GM20000 (cell line): ENCODE results near the gene CNIH2.
"Not testable (repeated sequence)": the region's sequence is repeated elsewhere in the genome, so short reads cannot be mapped to it uniquely, and the experiment has no call there.

ENCODE experiments used
- DNase-seq: peaks from one replicate; pipeline ENCODE4 v3.0.0; 2012; ENCODE audit warnings: low spot score
- TF ChIP-seq, protein P1 (sequence below): IDR thresholded peaks from 2 replicates; pipeline ENCODE4 v1.5.1; 2012; ENCODE audit warnings: mild to moderate bottlenecking, control low read depth; ENCODE audit errors: extremely low read depth, missing control alignments

Gene CNIH2

DNA sequence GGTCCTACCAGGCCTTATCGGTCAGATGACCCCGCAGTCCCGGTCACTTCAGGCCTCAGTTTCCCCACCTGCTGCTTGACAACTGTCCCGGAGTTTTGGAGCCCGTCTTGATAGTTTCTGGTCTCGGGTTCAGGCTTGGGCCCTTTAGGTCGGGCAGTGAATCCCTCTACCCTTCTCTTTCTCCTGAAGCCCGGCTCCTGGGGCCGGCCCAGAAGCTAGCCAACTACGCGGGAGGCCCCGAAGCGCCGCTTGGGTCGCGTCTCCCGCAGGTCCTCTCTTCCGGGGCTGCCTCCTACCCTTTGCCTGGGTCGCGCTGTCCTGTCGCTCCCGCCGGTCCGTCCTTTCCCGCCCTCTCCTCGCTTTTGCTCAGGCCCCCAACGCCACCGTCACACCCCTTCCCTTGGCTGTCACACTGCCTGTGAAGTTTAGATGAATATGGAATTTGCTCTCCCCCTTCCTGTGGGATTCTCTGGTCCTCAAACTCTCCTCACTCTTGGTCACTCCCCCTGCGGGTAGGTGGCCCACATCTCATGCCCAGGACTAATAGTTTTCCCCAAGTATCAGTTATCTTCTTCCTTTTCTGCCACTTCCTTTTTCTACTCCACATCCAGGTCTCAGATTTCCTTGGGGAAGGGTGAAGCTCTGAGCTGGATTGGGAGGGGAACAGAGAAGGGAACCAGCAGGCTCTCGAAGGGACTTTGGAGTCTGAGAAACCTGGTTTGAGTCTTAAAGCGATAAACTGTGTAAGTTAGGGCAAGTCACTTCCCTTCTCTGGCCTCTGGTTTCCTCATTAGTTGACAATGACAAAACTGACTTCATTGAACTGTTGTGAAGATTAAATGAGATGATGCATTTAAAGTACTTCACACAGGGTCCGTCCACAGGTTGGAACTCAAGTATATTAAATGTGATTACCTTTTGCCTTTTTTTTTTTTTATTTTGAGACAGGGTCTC lies 8.7 kb upstream of the CNIH2 start:
- DNase-seq: peak; percentile 57

DNA sequence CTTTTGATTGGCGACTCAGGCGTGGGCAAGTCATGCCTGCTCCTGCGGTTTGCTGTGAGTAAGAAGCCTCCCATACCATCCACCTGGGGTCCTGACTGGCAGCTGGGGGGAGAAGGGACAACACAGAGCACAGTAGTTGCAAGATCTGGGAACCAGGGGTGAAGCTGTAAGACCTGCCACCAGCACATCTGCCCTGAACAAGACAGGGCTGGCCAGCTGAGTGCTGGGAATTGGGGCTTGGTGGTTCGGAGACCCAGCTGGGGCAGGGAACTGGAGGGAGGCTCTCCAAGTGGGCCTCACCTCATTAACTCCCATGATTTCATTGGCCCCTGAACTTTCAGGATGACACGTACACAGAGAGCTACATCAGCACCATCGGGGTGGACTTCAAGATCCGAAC lies 6.2 kb upstream of the CNIH2 start:
- TF ChIP-seq, protein P1, sequence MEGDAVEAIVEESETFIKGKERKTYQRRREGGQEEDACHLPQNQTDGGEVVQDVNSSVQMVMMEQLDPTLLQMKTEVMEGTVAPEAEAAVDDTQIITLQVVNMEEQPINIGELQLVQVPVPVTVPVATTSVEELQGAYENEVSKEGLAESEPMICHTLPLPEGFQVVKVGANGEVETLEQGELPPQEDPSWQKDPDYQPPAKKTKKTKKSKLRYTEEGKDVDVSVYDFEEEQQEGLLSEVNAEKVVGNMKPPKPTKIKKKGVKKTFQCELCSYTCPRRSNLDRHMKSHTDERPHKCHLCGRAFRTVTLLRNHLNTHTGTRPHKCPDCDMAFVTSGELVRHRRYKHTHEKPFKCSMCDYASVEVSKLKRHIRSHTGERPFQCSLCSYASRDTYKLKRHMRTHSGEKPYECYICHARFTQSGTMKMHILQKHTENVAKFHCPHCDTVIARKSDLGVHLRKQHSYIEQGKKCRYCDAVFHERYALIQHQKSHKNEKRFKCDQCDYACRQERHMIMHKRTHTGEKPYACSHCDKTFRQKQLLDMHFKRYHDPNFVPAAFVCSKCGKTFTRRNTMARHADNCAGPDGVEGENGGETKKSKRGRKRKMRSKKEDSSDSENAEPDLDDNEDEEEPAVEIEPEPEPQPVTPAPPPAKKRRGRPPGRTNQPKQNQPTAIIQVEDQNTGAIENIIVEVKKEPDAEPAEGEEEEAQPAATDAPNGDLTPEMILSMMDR: no peak
- no peak for DNase-seq

More for the DNA sequence above, 8.7 kb upstream of the CNIH2 start:
- TF ChIP-seq, protein P1: no peak

DNA sequence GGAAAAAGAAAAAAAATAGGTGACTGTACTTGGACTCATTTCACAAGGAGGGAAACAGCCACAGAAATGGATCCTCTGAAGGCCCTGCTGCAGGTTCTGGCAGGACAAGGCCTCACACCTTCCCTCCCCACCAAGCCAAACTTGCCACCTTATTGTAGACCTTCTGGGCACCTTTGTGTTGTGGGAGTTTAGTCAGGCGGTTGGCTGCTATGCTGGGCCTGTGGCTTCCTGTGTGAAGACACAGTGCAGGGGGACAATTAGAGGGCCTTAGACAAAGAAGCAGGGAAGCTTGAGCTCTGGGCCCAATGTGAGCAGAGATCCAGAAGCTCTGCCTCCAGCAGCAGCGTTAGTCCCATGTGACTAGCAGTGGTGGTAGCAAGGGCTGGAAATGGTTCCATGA lies 5.4 kb upstream of the CNIH2 start:
- TF ChIP-seq, protein P1: no peak
- no peak for DNase-seq

DNA sequence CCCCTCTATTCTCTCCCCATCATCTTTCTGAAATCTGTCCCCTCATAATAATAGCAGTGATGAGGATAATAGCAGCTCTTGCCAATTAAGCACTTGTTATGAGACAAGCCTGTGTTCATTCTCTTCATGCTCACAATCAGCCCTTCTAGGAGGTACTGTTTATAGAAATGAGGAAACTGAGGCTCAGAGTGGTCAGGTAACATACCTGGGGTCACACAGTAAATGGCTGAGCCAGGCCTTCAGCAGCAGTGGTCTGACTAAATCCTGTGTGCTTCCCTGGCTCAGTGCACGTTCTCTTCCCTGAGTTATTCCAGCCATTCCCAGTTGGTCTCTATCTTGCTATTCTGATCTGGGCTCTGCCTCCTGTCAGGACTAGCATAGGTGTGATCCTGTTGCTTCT lies 3.8 kb upstream of the CNIH2 start:
- TF ChIP-seq, protein P1: no peak
- no peak for DNase-seq

GRCh38 chr11:66275396-66275795 lies 2.6 kb upstream of the CNIH2 start:
- TF ChIP-seq, protein P1: no peak
- DNase-seq: no peak

GRCh38 chr11:66275984-66276612 lies 1.9 kb upstream of the CNIH2 start:
- TF ChIP-seq, protein P1: no peak
- DNase-seq: no peak

GRCh38 chr11:66276619-66277018 lies 1.4 kb upstream of the CNIH2 start:
- not testable (repeated sequence) for DNase-seq

- not testable (repeated sequence) for DNase-seq
Measured at GRCh38 chr11:66277064-66277463, 911 bp upstream of the CNIH2 start.
